ENCODE results near the gene GRAMD1C. TPM values are rescaled to one million over a fixed set of nuclear protein-coding genes. Genes with fewer than 3 reads are reported as not detected.
"Not testable (repeated sequence)": the region's sequence is repeated elsewhere in the genome, so short reads cannot be mapped to it uniquely, and the experiment has no call there.

The GRAMD1C gene
- 1.0 and 1.1 TPM in 2 replicates for total RNA-seq (2014; rRNA removed; shearing (Covaris generic))

GRCh38 chr3:113838631-113839209 lies at the start of gene GRAMD1C:
Gene GRAMD1C, plus strand, starts transcription at chr3:113838788. Its CDS starts 122 bp downstream, at chr3:113838910.
- DNase-seq (ENCODE audit: low spot score), result peak; percentile 75

DNA sequence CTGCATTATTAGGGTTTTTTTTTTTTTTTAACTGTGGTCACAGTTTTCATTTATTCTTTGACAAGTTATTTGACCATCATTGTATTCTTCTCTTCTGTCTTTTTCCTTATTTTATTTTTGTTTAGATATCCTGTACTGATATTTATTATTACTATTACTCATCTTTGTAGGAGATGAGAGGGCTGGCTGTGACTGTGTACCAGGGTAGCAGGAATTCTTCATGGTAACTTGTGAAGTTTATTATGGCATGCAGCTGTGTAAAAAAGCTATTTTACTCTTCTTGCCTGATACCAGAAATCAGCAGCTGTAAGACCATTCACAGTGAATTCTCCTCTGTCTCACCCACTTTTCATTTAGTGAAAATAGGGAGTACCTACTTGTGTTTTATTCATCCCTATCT lies 47.2 kb upstream of the GRAMD1C start:
- no peak for DNase-seq (ENCODE audit: low spot score)

- no peak for DNase-seq (ENCODE audit: low spot score)
Observed at GRCh38 chr3:113794526-113794925, 44.1 kb upstream of the GRAMD1C start.

- no peak for DNase-seq (ENCODE audit: low spot score)
Observed at GRCh38 chr3:113795693-113796092, 42.9 kb upstream of the GRAMD1C start.

DNA sequence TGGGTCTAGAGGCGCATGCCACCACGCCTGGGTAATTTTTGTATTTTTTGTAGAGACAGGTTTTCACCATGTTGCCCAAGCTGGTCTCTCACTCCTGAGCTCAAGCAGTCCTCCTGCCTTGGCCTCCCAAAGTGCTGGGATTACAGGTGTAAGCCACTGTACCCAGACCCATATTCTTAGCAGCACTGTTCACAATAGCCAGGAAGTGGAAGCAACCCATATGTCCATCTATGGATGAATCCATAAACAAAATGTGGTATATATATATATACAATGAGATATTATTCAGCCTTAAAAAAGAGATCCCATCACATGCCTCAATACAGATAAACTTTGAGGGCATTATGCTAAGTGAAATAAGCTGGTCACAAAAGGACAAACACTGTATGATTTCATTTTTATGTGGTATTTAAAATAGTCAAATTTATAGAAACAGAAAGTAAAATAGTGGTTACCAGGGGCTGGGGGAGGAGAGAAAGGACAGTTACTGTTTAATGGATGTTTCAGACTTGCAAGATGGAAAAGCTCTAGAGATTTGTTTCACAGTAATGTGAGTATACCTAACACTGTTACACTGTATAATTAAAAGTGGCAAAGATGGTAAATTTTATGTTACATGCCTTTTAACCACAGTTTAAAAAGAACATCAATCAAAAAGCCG lies 35.7 kb upstream of the GRAMD1C start:
- DNase-seq (ENCODE audit: low spot score), result no peak

DNA sequence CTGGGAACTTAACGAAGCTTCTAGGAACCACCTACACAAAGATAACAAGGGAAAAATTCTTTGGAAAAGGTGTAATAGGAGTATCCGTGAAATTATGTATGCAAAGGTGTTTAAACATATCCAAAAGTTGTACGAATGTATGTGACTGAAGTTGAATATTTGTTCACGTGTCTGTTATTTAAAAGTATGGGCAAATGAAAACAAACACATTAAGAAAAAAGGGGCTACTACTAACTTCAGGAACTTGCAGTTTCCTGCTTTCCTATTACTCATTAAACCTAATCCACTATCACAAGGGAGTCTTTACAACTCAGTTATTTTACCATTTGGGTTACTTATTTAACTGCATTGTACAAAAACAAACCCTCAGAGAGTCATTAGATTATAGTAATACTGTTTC lies 33.9 kb upstream of the GRAMD1C start:
- DNase-seq (ENCODE audit: low spot score), result no peak

GRCh38 chr3:113805249-113805648 lies 33.3 kb upstream of the GRAMD1C start:
- DNase-seq (ENCODE audit: low spot score), result no peak

DNA sequence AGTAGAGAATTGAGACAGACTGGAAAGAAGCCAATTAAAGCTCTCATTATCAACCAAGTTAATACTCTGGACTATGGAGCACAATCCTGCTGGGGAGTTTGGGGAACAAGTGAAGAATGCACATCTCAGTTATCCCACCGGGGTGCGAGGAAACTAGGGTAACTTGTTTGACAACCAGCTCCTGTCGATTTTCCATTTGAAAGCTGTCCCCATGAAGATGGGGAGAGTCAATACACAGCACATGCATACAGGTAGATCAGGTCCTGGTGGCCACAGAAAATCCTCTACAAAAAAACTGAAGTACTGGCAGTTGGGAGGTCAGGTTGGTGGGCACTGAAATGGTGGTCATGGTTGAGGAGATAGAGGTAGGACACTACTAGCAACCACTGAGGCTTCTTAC lies 25.7 kb upstream of the GRAMD1C start:
- no peak for DNase-seq (ENCODE audit: low spot score)

- no peak for DNase-seq (ENCODE audit: low spot score)
Observed at GRCh38 chr3:113819866-113820265, 18.7 kb upstream of the GRAMD1C start.

GRCh38 chr3:113825090-113825489 lies 13.5 kb upstream of the GRAMD1C start:
- peak; percentile 33 for DNase-seq (ENCODE audit: low spot score)

DNA sequence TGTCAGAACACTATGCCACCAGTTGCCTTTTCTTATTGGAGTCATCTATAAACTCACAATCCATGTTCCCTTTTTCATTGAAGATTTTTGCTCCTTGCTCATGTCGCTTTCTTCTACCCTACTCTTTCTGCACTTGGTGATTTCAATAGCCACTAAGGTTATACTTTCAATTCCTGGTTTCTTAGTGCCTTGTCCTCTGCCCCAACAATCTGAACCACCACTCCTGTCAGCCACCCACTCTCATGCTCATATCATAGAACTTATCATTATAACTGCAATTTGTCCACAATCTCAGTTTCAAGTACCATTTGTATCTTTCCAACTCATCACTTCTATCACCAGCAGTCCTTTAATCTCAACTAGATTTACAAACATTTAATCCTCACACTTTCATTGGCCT lies 10.0 kb upstream of the GRAMD1C start:
- DNase-seq (ENCODE audit: low spot score), result no peak

- no peak for DNase-seq (ENCODE audit: low spot score)
Observed at GRCh38 chr3:113829576-113830354, 8.8 kb upstream of the GRAMD1C start.

GRCh38 chr3:113831103-113831355 lies 7.6 kb upstream of the GRAMD1C start:
- peak; percentile 10 for DNase-seq (ENCODE audit: low spot score)

GRCh38 chr3:113832477-113833164 lies 6.0 kb upstream of the GRAMD1C start:
- DNase-seq (ENCODE audit: low spot score), result no peak

GRCh38 chr3:113834983-113835382 lies 3.6 kb upstream of the GRAMD1C start:
- peak; percentile 21 for DNase-seq (ENCODE audit: low spot score)

- no peak for DNase-seq (ENCODE audit: low spot score)
Observed at GRCh38 chr3:113839551-113839950, 963 bp downstream of the GRAMD1C start.

GRCh38 chr3:113844622-113845222 lies 6.1 kb downstream of the GRAMD1C start:
- DNase-seq (ENCODE audit: low spot score), result peak; percentile 32

- DNase-seq (ENCODE audit: low spot score), result no peak
Observed at GRCh38 chr3:113847247-113847646, 8.7 kb downstream of the GRAMD1C start.

DNA sequence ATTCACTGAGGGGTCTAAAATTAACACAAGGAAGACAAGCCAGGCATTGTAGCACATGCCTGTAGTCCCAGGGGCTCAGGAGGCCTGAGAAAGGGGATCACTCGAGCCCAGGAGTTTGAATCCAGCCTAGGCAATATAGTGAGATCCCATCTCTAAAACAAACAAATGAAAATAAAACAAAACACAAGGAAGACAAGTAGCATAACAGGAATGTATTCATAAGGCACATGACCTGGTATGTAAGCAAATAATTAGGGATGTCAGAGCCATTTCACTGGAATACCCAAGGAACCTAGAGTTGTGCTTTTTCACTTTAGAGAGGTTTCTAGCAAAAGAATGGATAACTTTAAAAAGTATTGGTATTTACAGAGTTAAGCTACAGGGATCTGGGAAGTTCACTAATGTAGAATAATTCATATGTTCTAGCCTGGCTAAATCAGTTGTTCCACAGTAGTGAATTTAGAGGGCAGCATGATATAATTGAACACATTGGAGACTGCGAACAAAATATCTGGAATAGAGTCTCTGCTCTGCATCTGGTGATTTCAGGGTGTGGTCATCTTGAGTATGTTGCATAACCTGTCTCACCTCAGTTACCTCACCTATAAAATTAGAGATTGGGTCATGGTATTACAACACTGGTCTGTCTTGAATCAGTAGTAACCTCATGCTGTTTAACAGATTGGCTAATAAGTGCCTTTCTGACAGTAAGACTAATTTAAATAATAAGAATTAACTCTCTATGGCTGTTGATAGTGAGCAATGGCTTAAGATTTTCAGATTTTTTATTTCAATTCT lies 9.3 kb downstream of the GRAMD1C start:
- DNase-seq (ENCODE audit: low spot score), result no peak

GRCh38 chr3:113849071-113849470 lies 10.5 kb downstream of the GRAMD1C start:
- not testable (repeated sequence) for DNase-seq (ENCODE audit: low spot score)

DNA sequence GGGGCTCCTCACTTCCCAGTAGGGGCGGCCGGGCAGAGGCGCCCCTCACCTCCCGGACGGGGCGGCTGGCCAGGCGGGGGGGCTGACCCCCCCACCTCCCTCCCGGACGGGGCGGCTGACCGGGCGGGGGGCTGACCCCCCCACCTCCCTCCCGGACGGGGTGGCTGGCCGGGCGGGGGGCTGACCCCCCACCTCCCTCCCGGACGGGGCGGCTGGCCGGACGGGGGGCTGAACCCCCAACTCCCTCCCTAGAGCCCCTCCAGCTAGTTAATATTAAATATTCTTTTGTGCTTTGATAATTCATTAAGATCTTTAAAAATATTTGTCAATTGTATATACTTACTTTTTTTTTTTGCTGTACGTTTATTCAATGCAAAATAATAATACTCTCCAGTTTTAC lies 11.3 kb downstream of the GRAMD1C start:
- DNase-seq (ENCODE audit: low spot score), result not testable (repeated sequence)

Measured in A172 (cell line).